Colonic mucosa (tissue), 4 donors: Measurements from ENCODE around the gene RPS6KC1. TPM values are rescaled to one million over a fixed set of nuclear protein-coding genes. Genes with fewer than 3 reads are reported as not detected.
"Not testable (repeated sequence)": the region's sequence is repeated elsewhere in the genome, so short reads cannot be mapped to it uniquely, and the experiment has no call there.

Experiments
- DNase-seq: peaks from one replicate; pipeline ENCODE4 v3.0.0-alpha.2; 2020
- H3K27ac ChIP-seq: fragments of 200-600 bp; one replicate; pipeline ENCODE4 v1.8.0; 2021
- H3K27me3 ChIP-seq: fragments of 200-600 bp; one replicate; pipeline ENCODE4 v1.8.0; 2021
- H3K36me3 ChIP-seq: fragments of 200-600 bp; one replicate; pipeline ENCODE4 v1.8.0; 2021
- H3K4me1 ChIP-seq: fragments of 200-600 bp; one replicate; pipeline ENCODE4 v1.8.0; 2021; ENCODE audit warnings: mild to moderate bottlenecking
- H3K4me3 ChIP-seq: fragments of 200-600 bp; one replicate; pipeline ENCODE4 v1.8.0; 2021
- H3K9ac ChIP-seq, 2 donors: one replicate each; pipeline ENCODE4 v1.7.0; 2013; ENCODE audit warnings: control low read depth in 2 of 2, low read depth in 2 of 2, low read length in 2 of 2
- H3K9me3 ChIP-seq: fragments of 200-600 bp; one replicate; pipeline ENCODE4 v1.8.0; 2021
- intact Hi-C: fragments of 100-400 bp; cut with DNase I; formaldehyde crosslinking; loops from one replicate; pipeline ENCODE4 v1.14.1; 2022
- total RNA-seq, 2 donors: library from RNA; stranded (reverse); fragmentation: NEBNext Ultra II Directional in 1 of 2; extraction: Animal tissue kit (Norgen Biotek cat#: 25700) in 1 of 2; gene quantifications; one replicate each; pipeline ENCODE4 v1.2.1, GENCODE V29; 2021
- TF ChIP-seq, protein P1 (sequence below): fragments of 200-600 bp; IDR thresholded peaks from one replicate; pipeline ENCODE4 v1.8.0; 2022; ENCODE audit warnings: antibody characterized with exemption, mild to moderate bottlenecking
- donor health status: healthy.
- donor health status: DM: no; HTN: no; CAD: no.
- donor health status: DM: no; HTN: no; CAD: no.

Gene RPS6KC1
- total RNA-seq, 2 donors from 2014 or later: 8.8 to 9.6 TPM

DNA sequence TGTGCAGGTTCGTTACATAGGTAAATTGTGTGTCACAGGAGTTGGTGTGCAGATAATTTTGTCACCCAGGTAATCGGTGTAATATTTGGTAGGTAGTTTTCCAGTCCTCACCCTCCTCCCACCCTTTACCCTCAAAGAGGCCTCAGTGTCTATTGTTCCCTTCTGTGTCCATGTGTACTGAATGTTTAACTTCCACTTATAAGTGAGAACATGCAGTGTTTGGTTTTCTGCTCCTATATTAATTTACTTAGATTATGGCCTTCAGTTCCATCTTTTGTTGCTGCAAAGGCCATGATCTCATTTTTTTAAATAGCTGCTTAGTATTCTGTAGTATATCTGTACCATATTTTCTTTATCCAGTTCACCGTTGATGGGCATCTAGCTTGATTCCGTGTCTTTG, 87.3 kb downstream of the RPS6KC1 start:
- no peaks in the 10 kb centered on the region for H3K4me1 ChIP-seq
- H3K27me3 ChIP-seq: no peaks in the 10 kb centered on the region
- no peak overlapping the region for H3K27ac ChIP-seq
- no peak overlapping the region for H3K9ac ChIP-seq
- H3K9me3 ChIP-seq: no peaks in the 10 kb centered on the region
- TF ChIP-seq, protein P1, sequence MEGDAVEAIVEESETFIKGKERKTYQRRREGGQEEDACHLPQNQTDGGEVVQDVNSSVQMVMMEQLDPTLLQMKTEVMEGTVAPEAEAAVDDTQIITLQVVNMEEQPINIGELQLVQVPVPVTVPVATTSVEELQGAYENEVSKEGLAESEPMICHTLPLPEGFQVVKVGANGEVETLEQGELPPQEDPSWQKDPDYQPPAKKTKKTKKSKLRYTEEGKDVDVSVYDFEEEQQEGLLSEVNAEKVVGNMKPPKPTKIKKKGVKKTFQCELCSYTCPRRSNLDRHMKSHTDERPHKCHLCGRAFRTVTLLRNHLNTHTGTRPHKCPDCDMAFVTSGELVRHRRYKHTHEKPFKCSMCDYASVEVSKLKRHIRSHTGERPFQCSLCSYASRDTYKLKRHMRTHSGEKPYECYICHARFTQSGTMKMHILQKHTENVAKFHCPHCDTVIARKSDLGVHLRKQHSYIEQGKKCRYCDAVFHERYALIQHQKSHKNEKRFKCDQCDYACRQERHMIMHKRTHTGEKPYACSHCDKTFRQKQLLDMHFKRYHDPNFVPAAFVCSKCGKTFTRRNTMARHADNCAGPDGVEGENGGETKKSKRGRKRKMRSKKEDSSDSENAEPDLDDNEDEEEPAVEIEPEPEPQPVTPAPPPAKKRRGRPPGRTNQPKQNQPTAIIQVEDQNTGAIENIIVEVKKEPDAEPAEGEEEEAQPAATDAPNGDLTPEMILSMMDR: no peak
- intact Hi-C loops: loop anchor here (10.0 kb wide), 1 partner anchor 986 kb away; no protein-coding TSS in a partner anchor
- no peaks in the 10 kb centered on the region for H3K36me3 ChIP-seq
- H3K4me3 ChIP-seq: no peak overlapping the region
- no peak for DNase-seq

DNA sequence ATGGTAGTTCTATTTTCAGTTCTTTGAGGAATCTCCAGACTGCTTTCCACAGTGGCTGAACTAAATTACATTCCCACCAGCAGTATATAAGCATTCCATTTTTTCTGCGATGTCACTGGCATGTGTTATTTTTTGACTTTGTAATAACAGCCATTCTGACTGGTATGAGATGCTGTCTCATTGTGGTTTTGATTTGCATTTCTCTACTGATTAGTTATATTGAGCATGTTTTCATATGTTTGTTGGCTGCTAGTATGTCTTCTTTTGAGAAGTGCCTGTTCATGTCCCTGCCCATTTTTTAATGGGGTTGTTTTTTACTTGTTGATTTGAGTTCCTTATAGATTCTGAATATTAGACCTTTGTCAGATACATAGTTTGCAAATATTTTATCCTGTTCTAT, 87.9 kb downstream of the RPS6KC1 start:
- H3K27ac ChIP-seq: no peak overlapping the region
- no peaks in the 10 kb centered on the region for H3K9me3 ChIP-seq
- TF ChIP-seq, protein P1: no peak
- no peaks in the 10 kb centered on the region for H3K27me3 ChIP-seq
- H3K36me3 ChIP-seq: no peaks in the 10 kb centered on the region
- no peaks in the 10 kb centered on the region for H3K4me1 ChIP-seq
- no peak for DNase-seq
- intact Hi-C loops: loop anchor here (10.0 kb wide), 1 partner anchor 986 kb away; no protein-coding TSS in a partner anchor
- H3K9ac ChIP-seq: no peak overlapping the region
- H3K4me3 ChIP-seq: no peak overlapping the region

DNA sequence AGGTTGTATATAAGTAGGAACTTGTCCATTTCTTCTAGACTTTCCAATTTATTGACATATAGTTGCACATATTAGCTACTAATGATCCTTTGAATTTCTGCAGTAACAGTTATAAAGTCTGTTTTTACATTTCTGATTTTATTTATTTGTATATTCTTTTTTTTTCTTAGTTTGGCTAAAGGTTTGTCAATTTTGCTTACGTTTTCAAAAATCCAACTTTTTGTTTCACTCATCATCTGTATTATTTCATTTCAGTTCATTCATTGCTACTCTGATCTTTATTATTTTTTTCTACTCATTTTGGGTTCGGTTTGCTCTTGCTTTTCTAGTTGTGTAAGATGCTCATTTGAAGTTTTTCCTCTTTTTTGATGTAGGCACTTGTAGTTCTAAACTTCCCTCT, 97.9 kb downstream of the RPS6KC1 start:
- TF ChIP-seq, protein P1: no peak
- intact Hi-C loops: no loop called here
- Histone ChIP-seq H3K4me3 (no peak overlapping the region), H3K27ac (no peak overlapping the region), H3K36me3 (no peaks in the 10 kb centered on the region), H3K9me3 (no peaks in the 10 kb centered on the region), H3K27me3 (no peaks in the 10 kb centered on the region), H3K4me1 (no peaks in the 10 kb centered on the region), H3K9ac (no peak overlapping the region)
- no peak for DNase-seq

DNA sequence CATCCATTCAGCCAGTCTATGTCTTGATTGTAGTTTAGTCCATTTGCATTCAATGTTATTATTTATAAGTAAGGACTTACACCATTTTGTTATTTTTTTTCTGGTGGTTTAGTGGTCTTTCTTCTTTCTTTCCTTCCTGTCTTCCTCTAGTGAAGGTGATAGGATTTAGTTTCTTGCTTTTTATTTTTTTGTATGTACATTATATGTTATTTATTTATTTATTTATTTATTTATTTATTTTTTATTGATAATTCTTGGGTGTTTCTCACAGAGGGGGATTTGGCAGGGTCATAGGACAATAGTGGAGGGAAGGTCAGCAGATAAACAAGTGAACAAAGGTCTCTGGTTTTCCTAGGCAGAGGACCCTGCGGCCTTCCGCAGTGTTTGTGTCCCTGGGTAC, 99.0 kb downstream of the RPS6KC1 start:
- H3K9ac ChIP-seq, H3K27me3 ChIP-seq, H3K27ac ChIP-seq, H3K4me3 ChIP-seq, intact Hi-C loops, H3K36me3 ChIP-seq, H3K4me1 ChIP-seq, DNase-seq, H3K9me3 ChIP-seq: not testable (repeated sequence)

DNA sequence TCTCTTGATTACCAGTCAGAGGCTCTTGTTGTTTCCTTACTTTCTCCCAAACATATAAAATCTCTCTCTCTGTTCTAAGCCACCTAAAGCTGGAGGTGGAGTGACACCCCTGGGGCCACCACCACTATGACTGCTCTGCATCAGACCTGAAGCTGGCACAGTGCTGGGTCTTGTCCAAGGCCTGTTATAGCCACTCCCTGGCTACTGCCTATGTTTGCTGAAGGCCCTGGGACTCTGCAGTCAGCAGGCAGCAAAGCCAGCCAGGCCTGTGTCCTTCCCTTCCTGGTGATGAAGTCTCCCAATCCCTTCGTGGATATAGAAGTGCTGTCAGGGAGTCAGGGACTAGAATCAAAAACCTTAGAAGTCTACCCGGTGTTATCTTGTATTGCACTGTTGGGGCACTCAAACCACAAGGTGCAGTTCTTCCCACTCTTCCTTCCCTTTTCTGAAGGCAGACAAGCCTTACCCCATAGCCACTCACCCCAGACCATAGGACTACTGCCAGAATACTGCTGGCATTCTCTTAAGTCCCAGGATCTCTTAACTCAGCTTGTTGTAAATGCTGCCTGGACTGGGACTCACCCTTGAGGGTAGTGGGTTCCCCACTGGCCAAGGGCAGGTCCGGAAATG, 103.1 kb downstream of the RPS6KC1 start:
- TF ChIP-seq, protein P1: no peak
- intact Hi-C loops: no loop called here

DNA sequence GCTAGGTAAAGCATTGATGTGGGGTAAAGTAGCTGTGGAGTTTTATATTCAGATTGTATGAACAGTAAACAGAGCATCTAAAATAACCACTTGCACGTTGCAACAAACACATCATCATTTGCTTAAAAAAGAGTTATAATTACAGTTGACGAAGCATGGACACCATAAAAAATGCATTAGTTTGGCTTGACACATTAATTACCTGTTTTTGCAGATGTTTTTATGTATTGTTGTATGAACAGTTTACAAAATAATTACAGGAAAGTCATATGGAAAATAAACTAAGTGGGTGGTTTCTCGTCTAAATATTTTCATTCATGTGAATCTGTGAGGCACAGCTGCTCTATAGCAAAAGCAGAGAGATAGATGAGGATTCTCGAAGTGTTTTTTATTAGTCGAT, 108.3 kb downstream of the RPS6KC1 start:
- H3K4me1 ChIP-seq: no peaks in the 10 kb centered on the region
- no peaks in the 10 kb centered on the region for H3K36me3 ChIP-seq
- H3K27me3 ChIP-seq: no peaks in the 10 kb centered on the region
- H3K9ac ChIP-seq: no peak overlapping the region
- intact Hi-C loops: no loop called here
- TF ChIP-seq, protein P1: no peak
- H3K9me3 ChIP-seq: no peaks in the 10 kb centered on the region
- no peak overlapping the region for H3K27ac ChIP-seq
- H3K4me3 ChIP-seq: no peak overlapping the region
- DNase-seq: no peak

More for the DNA sequence above, 103.1 kb downstream of the RPS6KC1 start:
- no peaks in the 10 kb centered on the region for H3K36me3 ChIP-seq
- no peak overlapping the region for H3K27ac ChIP-seq
- no peak overlapping the region for H3K9ac ChIP-seq
- no peaks in the 10 kb centered on the region for H3K4me1 ChIP-seq
- no peaks in the 10 kb centered on the region for H3K9me3 ChIP-seq
- DNase-seq: no peak
- no peak overlapping the region for H3K4me3 ChIP-seq
- no peaks in the 10 kb centered on the region for H3K27me3 ChIP-seq

DNA sequence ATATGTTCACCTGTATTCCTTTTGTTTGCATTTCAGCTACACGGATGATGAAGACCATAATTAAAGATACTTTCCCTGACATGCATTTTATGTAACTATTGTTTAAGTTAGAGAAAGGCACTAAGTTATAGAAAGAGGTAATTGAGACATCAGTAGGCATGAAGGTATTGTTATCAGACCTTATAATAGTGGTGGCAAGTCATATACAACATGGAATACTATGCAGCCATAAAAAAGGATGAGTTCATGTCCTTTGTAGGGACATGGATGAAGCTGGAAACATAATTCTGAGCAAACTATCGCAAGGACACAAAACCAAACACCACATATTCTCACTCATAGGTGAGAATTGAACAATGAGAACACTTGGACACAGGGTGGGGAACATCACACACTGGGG, 109.4 kb downstream of the RPS6KC1 start:
- H3K4me1 ChIP-seq, H3K4me3 ChIP-seq, H3K27me3 ChIP-seq, intact Hi-C loops, H3K9me3 ChIP-seq, H3K9ac ChIP-seq, DNase-seq, H3K27ac ChIP-seq, H3K36me3 ChIP-seq: not testable (repeated sequence)
